NCI-H748 (cell line): ENCODE data around the gene TXNIP.

Experiments
- DNase-seq: peaks from one replicate; lab custom pipeline; 2025; ENCODE audit not compliant: unreplicated experiment; lab: John Stamatoyannopoulos, UW

TXNIP gene

GRCh38 chr1:145946477-145946986 lies 49.8 kb downstream of the TXNIP start:
- DNase-seq, result no peak

GRCh38 chr1:145944532-145944931 lies 51.8 kb downstream of the TXNIP start:
- no peak for DNase-seq

- DNase-seq, result no peak
These were observed 53.5 kb downstream of the TXNIP start for GRCh38 chr1:145942871-145943270.
